ENCODE results near the gene MSRB3.

GRCh38 chr12:65308006-65308405 is 29.5 kb downstream of the MSRB3 start:
- TF ChIP-seq CTCF (IDR thresholded peaks at IDR 0.05) (no peak), EP300 (IDR thresholded peaks at IDR 0.05) (no peak)
